Measurements from ENCODE around the gene ETAA1.

The ETAA1 gene

GRCh38 chr2:67397143-67397986 lies at the start of gene ETAA1:
TSS of gene ETAA1 (plus strand) at chr2:67397333. CDS start at chr2:67397449, 116 bp downstream.
- H3K4me1 ChIP-seq (ENCODE audit: control insufficient read depth, insufficient read depth, low read length), result peaks cover 18% of the 10 kb centered on the region
- H3K4me3 ChIP-seq (ENCODE audit: low read depth, low read length), result peak within 1 kb of the TSS; percentile 97
- ChIA-PET POLR2A (interaction anchor here (0.6 to 1.3 kb wide), 2 partner anchors 11 to 137 kb away, joined by 3 read pairs; no protein-coding TSS in a partner anchor), CTCF (interaction anchor here (0.6 to 1.2 kb wide), 2 partner anchors 46 to 183 kb away, joined by 3 read pairs; no protein-coding TSS in a partner anchor)
- H3K9me3 ChIP-seq (ENCODE audit: control insufficient read depth, insufficient read depth, low read depth, low read length), result no peaks in the 10 kb centered on the region
- H3K27ac ChIP-seq (ENCODE audit: extremely low read depth, low read depth, low read length), result peak within 1 kb of the TSS; percentile 95
- peaks cover 6 to 9% of the 10 kb centered on the region in 2 experiments; a peak in 2 of 3 replicates for H3K36me3 ChIP-seq (ENCODE audit: control insufficient read depth in 2 of 2, insufficient read depth in 1 of 2, low read length in 2 of 2)
- TF ChIP-seq ZFP37 (tag by site-specific recombination; IDR thresholded peaks at IDR 0.05) (peak; percentile 70; the same call in 1 of the 2 replicates), KLF8 (tag by site-specific recombination; IDR thresholded peaks at IDR 0.05) (peak; percentile 39; the same call in 1 of the 2 replicates), ZSCAN4 (tag by site-specific recombination; IDR thresholded peaks at IDR 0.05) (peak; percentile 43; the same call in 1 of the 2 replicates), ZNF341 (tag by site-specific recombination; IDR thresholded peaks at IDR 0.05; ENCODE audit: low read depth) (peak; percentile 29; the same call in 1 of the 2 replicates), TSHZ1 (tag by site-specific recombination; IDR thresholded peaks at IDR 0.05; ENCODE audit: borderline replicate concordance) (no peak), ZSCAN30 (tag by site-specific recombination; IDR thresholded peaks at IDR 0.05) (peak; percentile 20; the same call in 1 of the 2 replicates), ZNF426 (tag by site-specific recombination; IDR thresholded peaks at IDR 0.05) (no peak), ZNF610 (tag by site-specific recombination; IDR thresholded peaks at IDR 0.05; ENCODE audit: borderline replicate concordance) (no peak), SP3 (tag by site-specific recombination; IDR thresholded peaks at IDR 0.05) (peak; percentile 64), ZNF596 (tag by site-specific recombination; IDR thresholded peaks at IDR 0.05) (no peak), ZBTB26 (tag by site-specific recombination; optimal IDR thresholded peaks at IDR 0.05) (peak; percentile 81), PRDM10 (tag by site-specific recombination; IDR thresholded peaks at IDR 0.05) (peak; percentile 72), ZNF623 (tag by site-specific recombination; IDR thresholded peaks at IDR 0.05) (no peak), ZBTB17 (tag by site-specific recombination; IDR thresholded peaks at IDR 0.05) (peak; percentile 74), ZNF692 (tag by site-specific recombination; IDR thresholded peaks at IDR 0.05) (peak; percentile 55; the same call in 1 of the 2 replicates), ZNF19 (tag by site-specific recombination; IDR thresholded peaks at IDR 0.05; ENCODE audit: low read depth) (no peak), HIC1 (tag by site-specific recombination; IDR thresholded peaks at IDR 0.05) (no peak), ZNF76 (tag by site-specific recombination; IDR thresholded peaks at IDR 0.05; ENCODE audit: borderline replicate concordance, low read depth) (peak; percentile 60; the same call in 1 of the 2 replicates), ZBTB1 (tag by site-specific recombination; IDR thresholded peaks at IDR 0.05) (no peak), ZNF501 (tag by site-specific recombination; IDR thresholded peaks at IDR 0.05) (peak; percentile 50; the same call in 1 of the 2 replicates), ZNF629 (tag by site-specific recombination; IDR thresholded peaks at IDR 0.05) (peak; percentile 38), ZNF24 (tag by site-specific recombination; IDR thresholded peaks at IDR 0.05) (no peak), ZNF335 (tag by site-specific recombination; conservative IDR thresholded peaks at IDR 0.05) (peak; percentile 84)

All from HEK293 (cell line).